VCaP (cell line): ENCODE measurements around the gene OPHN1.

Source experiments
- H3K27ac ChIP-seq: fragments of 450-650 bp; 2 replicates; pipeline ENCODE4 v1.5.1; 2017
- TF ChIP-seq, protein P1 (sequence below): fragments of 450-650 bp; conservative IDR thresholded peaks from 2 replicates; pipeline ENCODE4 v1.5.1; 2017; ENCODE audit warnings: mild to moderate bottlenecking, moderate library complexity

The OPHN1 gene

DNA sequence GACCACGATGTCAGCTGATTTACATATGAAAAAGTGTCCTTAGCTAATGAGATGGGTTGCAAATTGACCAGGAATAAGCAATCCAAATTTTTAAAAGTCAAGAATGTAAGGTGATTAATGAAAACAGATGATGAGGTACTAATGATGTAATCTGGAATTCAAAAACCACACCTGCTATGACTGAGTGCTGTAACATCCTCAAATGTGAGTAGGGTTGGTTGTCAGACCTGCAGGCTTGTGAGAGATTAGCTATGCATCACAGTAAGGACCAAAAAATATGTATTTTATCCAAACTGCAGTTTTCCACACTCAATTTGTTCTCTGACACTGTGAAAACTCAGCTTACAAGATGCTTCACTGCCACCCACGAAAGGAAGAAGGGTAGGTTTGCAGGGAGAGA is 242.5 kb downstream of the OPHN1 start:
- TF ChIP-seq, protein P1, sequence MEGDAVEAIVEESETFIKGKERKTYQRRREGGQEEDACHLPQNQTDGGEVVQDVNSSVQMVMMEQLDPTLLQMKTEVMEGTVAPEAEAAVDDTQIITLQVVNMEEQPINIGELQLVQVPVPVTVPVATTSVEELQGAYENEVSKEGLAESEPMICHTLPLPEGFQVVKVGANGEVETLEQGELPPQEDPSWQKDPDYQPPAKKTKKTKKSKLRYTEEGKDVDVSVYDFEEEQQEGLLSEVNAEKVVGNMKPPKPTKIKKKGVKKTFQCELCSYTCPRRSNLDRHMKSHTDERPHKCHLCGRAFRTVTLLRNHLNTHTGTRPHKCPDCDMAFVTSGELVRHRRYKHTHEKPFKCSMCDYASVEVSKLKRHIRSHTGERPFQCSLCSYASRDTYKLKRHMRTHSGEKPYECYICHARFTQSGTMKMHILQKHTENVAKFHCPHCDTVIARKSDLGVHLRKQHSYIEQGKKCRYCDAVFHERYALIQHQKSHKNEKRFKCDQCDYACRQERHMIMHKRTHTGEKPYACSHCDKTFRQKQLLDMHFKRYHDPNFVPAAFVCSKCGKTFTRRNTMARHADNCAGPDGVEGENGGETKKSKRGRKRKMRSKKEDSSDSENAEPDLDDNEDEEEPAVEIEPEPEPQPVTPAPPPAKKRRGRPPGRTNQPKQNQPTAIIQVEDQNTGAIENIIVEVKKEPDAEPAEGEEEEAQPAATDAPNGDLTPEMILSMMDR: no peak
- H3K27ac ChIP-seq: no peak overlapping the region

- TF ChIP-seq, protein P1: no peak
- H3K27ac ChIP-seq: no peak overlapping the region
These were observed 246.6 kb downstream of the OPHN1 start for GRCh38 chrX:68186552-68187262.

DNA sequence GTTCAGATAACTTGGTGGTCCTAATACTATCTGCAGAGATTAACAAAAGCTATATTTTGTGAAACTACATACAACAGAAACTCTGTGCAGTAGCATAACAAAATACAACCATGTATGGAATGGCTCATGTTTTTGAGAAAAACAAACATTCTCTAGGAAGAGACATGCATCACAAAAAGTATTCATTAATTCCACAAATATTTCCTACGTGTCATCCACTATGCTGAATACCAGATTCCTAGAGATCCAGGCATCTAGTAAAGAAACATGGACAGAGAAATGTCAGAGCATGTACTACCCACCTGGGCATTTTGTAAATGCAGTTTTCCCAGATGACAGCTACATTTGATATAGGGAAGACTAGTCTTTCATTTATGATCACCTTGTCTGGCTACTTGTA is 248.1 kb downstream of the OPHN1 start:
- no peak overlapping the region for H3K27ac ChIP-seq
- TF ChIP-seq, protein P1: no peak

DNA sequence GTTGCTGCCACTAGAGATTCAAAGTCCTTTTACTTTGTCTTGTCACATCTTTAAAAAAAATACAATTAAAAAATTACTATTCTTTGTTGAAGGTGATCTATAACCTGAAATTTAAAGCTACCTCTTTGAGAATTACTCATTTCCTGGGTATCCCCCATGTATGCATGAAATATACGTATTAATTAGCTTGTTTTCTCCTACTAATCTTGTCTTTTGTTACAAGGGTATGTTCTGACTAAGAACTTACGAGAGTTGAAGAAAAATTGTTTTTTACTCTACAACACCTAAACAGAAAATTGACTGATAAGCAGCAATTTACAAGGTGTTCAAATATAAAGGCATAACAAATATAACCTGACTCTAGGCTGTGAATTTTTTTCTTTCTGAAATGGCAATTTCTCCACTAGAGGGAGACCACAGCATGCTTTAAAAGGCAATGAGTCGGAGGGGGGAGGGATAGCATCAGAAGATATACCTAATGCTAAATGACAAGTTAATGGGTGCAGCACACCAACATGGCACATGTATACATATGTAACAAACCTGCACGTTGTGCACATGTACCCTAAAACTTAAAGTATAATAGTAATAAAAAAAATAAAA is 249.6 kb downstream of the OPHN1 start:
- TF ChIP-seq, protein P1: peak; percentile 78
- H3K27ac ChIP-seq: no peak overlapping the region

GRCh38 chrX:68180579-68180978 is 252.7 kb downstream of the OPHN1 start:
- TF ChIP-seq, protein P1: no peak
- no peak overlapping the region for H3K27ac ChIP-seq

- TF ChIP-seq, protein P1: no peak
- H3K27ac ChIP-seq: no peak overlapping the region
These were observed 253.9 kb downstream of the OPHN1 start for GRCh38 chrX:68179355-68179754.

DNA sequence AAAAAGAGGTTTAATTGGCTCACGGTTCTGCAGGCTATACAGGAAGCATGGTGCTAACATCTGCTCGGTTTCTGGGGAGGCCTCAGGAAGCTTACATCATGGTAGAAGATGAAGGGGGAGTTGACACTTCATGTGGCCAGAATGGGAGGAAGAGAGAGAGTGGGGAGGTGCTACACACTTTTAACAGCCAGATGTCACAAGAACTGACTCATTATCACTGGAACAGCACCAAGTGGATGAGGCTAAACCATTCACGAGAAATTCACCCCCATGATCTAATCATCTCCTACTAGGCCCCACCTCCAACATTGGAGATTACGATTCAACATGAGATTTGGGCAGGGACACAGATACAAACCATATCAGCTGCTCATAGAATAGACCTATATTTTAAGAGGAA is 255.8 kb downstream of the OPHN1 start:
- H3K27ac ChIP-seq: no peak overlapping the region
- TF ChIP-seq, protein P1: no peak
